PFSK-1 (cell line): Measurements from ENCODE around the gene KAZN.

ENCODE experiments used
- FOXP2 ChIP-seq: optimal IDR thresholded peaks from 2 replicates; pipeline ENCODE3; 2011; ENCODE audit warnings: borderline replicate concordance, control low read depth, inconsistent platforms; ENCODE audit not compliant: insufficient read depth; ENCODE audit errors: extremely low read length, extremely low read depth
- POLR2AphosphoS5 ChIP-seq: IDR thresholded peaks from 2 replicates; pipeline ENCODE4 v1.6.1; 2012; ENCODE audit warnings: low read depth, mild to moderate bottlenecking, control low read depth, low read length, moderate library complexity
- SIN3A ChIP-seq: IDR thresholded peaks from 2 replicates; pipeline ENCODE4 v1.6.1; 2012; ENCODE audit warnings: mild to moderate bottlenecking, low read length, moderate library complexity, borderline replicate concordance; ENCODE audit not compliant: insufficient read depth

DNA sequence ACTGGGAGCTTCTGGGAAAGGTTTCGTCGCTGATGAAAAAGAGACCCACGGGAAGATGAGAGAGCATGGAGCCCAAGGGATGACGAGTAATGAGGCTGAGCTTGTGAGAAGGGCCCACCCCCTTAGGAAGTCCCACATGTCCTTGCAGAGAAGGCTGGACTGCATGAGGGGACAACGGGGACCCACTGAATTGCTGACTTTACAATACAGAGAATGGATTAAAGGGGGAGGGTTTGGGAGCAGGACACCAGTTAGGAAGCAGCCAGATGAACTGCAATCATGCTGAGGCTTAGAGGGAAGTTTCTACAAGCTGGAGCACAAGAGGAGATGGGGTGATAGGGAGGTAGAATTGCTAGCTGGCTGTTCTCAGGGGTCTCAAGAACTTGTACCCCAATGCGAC, 549.5 kb downstream of the KAZN start:
- TF ChIP-seq POLR2AphosphoS5, result no peak
- TF ChIP-seq FOXP2, result no peak
- no peak for TF ChIP-seq SIN3A
